ENCODE measurements around the gene SIDT1.

DNA sequence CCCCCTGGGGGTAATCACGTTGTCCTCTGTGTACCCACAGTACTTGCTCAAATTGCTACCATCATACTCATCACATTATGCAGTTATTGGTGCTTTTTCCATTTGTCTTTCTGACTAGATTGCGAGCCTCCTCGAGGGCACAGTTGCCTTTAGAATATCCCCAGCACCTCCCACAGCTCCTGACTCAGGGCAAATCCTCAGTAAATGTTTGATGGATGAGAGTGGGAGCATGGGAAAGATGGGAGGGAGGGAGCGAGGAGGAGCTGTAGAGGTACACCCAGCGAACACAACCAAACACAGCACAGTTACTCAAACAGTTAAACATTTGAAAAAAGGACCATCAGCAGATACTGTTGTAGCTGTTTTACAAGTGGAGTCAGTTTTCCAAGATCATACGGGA lies 27.9 kb downstream of the SIDT1 start:
- TF ChIP-seq CTCF (IDR thresholded peaks at IDR 0.05) (no peak), POLR2A (IDR thresholded peaks at IDR 0.05) (no peak)

Measured in heart left ventricle (tissue), 13 donors.